K562 (cell line): ENCODE data around the gene HNRNPA2B1. TPM values are rescaled to one million over a fixed set of nuclear protein-coding genes. Genes with fewer than 3 reads are reported as not detected.

Experiments used
- ELF2 ChIP-seq: fragments of 250-450 bp; sonication (Bioruptor Pico); IDR thresholded peaks from 2 replicates; pipeline ENCODE4 v1.5.0; 2021; ENCODE audit warnings: mild to moderate bottlenecking
- IRF1 ChIP-seq: sonication (generic); formaldehyde crosslinking; IDR thresholded peaks from 2 replicates; pipeline ENCODE4 v1.8.0; 2022; ENCODE audit warnings: missing genetic modification reagents, mild to moderate bottlenecking, borderline replicate concordance
- MEF2D ChIP-seq: conservative IDR thresholded peaks from 2 replicates; pipeline ENCODE4 v1.6.1; 2016; ENCODE audit warnings: low read depth, missing genetic modification characterization, missing compliant biosample characterization
- NCOA1 ChIP-seq: fragments of 450-650 bp; IDR thresholded peaks from 2 replicates; pipeline ENCODE4 v1.6.1; 2016; ENCODE audit warnings: low read depth
- PHF20 ChIP-seq: fragments of 450-650 bp; IDR thresholded peaks from 2 replicates; pipeline ENCODE4 v1.6.1; 2018; ENCODE audit not compliant: partially characterized antibody
- PRPF4 ChIP-seq: fragments of 200-400 bp; formaldehyde crosslinking; IDR thresholded peaks from one replicate; pipeline ENCODE4 v1.6.1; 2017; ENCODE audit warnings: low read length, low read depth, mild to moderate bottlenecking; ENCODE audit not compliant: insufficient read depth, poor library complexity, severe bottlenecking
- TCF15 ChIP-seq: fragments of 250-450 bp; sonication (Bioruptor Pico); IDR thresholded peaks from 2 replicates; pipeline ENCODE4 v1.8.0; 2022; ENCODE audit warnings: moderate library complexity, mild to moderate bottlenecking, inconsistent platforms
- TCFL5 ChIP-seq: fragments of 250-450 bp; sonication (Bioruptor Pico); conservative IDR thresholded peaks from 2 replicates; pipeline ENCODE4 v1.6.1; 2021; ENCODE audit warnings: mild to moderate bottlenecking, moderate library complexity, matching md5 sums
- ZFP30 ChIP-seq: fragments of 250-450 bp; sonication (Bioruptor Pico); IDR thresholded peaks from 2 replicates; pipeline ENCODE4 v1.8.0; 2022; ENCODE audit warnings: moderate library complexity, mild to moderate bottlenecking, inconsistent platforms, borderline replicate concordance
- ZNF12 ChIP-seq: sonication (generic); formaldehyde crosslinking; IDR thresholded peaks from 2 replicates; pipeline ENCODE4 v1.4.0; 2020; ENCODE audit warnings: mild to moderate bottlenecking, missing genetic modification reagents
- polyA plus RNA-seq, 8 experiments: library from polyadenylated mRNA; depleted of rRNA in 4 of 8; stranded (reverse) in 5 of 8; unstranded in 3 of 8; fragments of >200 nt; fragmentation: Nextera tagmentation in 2 of 8; fragmentation: Illumina TruSeq in 1 of 8; extraction: Ambion mirVana in 2 of 8; extraction: Trizol in 1 of 8; gene quantifications; 2 replicates each; pipeline versions ENCODE4 v1.2.1 to v1.2.3, GENCODE V29; 2011 to 2014; ENCODE audit warnings: inconsistent platforms in 1 of 8, missing spikeins in 1 of 8
- total RNA-seq, 7 experiments: library from RNA; depleted of rRNA in 6 of 7; stranded (reverse); fragments of >200 nt in 6 of 7; fragmentation: Illumina TruSeq in 2 of 7; extraction: Trizol in 2 of 7; gene quantifications; 2 replicates each; pipeline versions ENCODE4 v1.2.1 to v1.2.3, GENCODE V29; 2011 to 2021; ENCODE audit warnings: low replicate concordance in 1 of 7
- TF ChIP-seq, protein P1 (sequence below): fragments of 250-450 bp; sonication (Bioruptor Pico); IDR thresholded peaks from 2 replicates; pipeline ENCODE4 v1.4.0; 2020; ENCODE audit warnings: mild to moderate bottlenecking, moderate library complexity
- TF ChIP-seq, protein P2 (sequence below), 2 experiments: fragments of 450-650 bp in 1 of 2; IDR thresholded peaks; 2 replicates each; pipeline ENCODE4 v1.6.1; 2011 to 2017; ENCODE audit warnings: low read depth in 2 of 2, antibody characterized with exemption in 1 of 2, borderline replicate concordance in 1 of 2, low read length in 1 of 2, mild to moderate bottlenecking in 1 of 2, mixed read lengths in 1 of 2; ENCODE audit not compliant: control insufficient read depth in 1 of 2
- TF ChIP-seq, protein P3 (sequence below), 2 experiments: fragments of 250-450 bp in 1 of 2; fragments of 450-650 bp in 1 of 2; sonication (Bioruptor Pico) in 1 of 2; IDR thresholded peaks; 2 replicates each; pipeline versions ENCODE4 v1.6.1 to v1.8.0; 2016 to 2021; ENCODE audit warnings: mild to moderate bottlenecking in 2 of 2, moderate library complexity in 2 of 2, missing compliant biosample characterization in 1 of 2, missing genetic modification characterization in 1 of 2
- TF ChIP-seq, protein P4 (sequence below), 2 experiments: fragments of 200-800 bp in 1 of 2; sonication (Bioruptor generic) in 1 of 2; sonication (generic) in 1 of 2; formaldehyde crosslinking in 1 of 2; IDR thresholded peaks in 1 of 2; conservative IDR thresholded peaks in 1 of 2; 2 replicates each; pipeline versions ENCODE4 v1.5.0 to v1.6.1; 2016 to 2020; ENCODE audit warnings: missing compliant biosample characterization in 1 of 2, missing genetic modification characterization in 1 of 2, missing genetic modification reagents in 1 of 2

The HNRNPA2B1 gene
- total and polyA plus RNA-seq, 9 of the 15 experiments (the other 6 are each of a cell fraction or from before 2014, with no cell fraction given), result 630 to 1,989 (median 865) TPM

DNA sequence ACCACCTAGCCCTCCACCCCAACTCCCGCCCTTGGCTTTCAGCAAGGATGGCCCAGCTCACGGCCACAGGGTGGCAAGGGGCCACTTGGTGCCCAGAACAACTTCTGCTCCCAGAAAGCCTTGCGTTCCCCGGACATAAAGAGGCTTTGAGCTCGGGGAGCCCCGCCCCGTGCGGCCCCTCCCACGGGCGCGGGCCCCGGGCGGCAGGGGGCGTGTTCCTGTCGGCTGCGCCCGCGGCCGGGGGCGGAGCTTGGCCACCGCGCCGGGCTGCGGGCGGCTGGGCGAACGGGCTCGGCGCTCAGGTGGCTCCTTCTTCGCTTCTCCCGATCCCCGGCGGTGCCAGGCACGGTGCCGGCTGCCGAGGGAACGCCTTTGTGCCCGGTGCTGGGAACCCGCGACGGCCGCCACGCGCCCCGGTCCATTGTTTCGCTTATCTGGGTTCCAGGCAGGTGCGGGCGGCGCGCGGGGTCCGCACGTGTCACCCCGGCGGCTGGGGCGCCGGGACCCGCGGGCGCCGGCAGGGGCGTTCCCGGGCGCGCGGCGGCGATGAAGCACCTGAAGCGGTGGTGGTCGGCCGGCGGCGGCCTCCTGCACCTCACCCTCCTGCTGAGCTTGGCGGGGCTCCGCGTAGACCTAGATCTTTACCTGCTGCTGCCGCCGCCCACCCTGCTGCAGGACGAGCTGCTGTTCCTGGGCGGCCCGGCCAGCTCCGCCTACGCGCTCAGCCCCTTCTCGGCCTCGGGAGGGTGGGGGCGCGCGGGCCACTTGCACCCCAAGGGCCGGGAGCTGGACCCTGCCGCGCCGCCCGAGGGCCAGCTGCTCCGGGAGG, 48.4 kb downstream of the HNRNPA2B1 start, which contains the start of gene NFE2L3 (continued):
- TF ChIP-seq, protein P1, sequence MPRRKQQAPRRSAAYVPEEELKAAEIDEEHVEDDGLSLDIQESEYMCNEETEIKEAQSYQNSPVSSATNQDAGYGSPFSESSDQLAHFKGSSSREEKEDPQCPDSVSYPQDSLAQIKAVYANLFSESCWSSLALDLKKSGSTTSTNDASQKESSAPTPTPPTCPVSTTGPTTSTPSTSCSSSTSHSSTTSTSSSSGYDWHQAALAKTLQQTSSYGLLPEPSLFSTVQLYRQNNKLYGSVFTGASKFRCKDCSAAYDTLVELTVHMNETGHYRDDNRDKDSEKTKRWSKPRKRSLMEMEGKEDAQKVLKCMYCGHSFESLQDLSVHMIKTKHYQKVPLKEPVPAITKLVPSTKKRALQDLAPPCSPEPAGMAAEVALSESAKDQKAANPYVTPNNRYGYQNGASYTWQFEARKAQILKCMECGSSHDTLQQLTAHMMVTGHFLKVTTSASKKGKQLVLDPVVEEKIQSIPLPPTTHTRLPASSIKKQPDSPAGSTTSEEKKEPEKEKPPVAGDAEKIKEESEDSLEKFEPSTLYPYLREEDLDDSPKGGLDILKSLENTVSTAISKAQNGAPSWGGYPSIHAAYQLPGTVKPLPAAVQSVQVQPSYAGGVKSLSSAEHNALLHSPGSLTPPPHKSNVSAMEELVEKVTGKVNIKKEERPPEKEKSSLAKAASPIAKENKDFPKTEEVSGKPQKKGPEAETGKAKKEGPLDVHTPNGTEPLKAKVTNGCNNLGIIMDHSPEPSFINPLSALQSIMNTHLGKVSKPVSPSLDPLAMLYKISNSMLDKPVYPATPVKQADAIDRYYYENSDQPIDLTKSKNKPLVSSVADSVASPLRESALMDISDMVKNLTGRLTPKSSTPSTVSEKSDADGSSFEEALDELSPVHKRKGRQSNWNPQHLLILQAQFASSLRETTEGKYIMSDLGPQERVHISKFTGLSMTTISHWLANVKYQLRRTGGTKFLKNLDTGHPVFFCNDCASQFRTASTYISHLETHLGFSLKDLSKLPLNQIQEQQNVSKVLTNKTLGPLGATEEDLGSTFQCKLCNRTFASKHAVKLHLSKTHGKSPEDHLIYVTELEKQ (CRISPR knock-in tag), result peak; percentile 54; the same call in 1 of the 2 replicates
- TF ChIP-seq, protein P2, sequence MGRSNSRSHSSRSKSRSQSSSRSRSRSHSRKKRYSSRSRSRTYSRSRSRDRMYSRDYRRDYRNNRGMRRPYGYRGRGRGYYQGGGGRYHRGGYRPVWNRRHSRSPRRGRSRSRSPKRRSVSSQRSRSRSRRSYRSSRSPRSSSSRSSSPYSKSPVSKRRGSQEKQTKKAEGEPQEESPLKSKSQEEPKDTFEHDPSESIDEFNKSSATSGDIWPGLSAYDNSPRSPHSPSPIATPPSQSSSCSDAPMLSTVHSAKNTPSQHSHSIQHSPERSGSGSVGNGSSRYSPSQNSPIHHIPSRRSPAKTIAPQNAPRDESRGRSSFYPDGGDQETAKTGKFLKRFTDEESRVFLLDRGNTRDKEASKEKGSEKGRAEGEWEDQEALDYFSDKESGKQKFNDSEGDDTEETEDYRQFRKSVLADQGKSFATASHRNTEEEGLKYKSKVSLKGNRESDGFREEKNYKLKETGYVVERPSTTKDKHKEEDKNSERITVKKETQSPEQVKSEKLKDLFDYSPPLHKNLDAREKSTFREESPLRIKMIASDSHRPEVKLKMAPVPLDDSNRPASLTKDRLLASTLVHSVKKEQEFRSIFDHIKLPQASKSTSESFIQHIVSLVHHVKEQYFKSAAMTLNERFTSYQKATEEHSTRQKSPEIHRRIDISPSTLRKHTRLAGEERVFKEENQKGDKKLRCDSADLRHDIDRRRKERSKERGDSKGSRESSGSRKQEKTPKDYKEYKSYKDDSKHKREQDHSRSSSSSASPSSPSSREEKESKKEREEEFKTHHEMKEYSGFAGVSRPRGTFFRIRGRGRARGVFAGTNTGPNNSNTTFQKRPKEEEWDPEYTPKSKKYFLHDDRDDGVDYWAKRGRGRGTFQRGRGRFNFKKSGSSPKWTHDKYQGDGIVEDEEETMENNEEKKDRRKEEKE (IDR thresholded peaks at IDR 0.05; ENCODE audit: borderline replicate concordance in 1 of 2, control insufficient read depth in 1 of 2, low read depth in 2 of 2, low read length in 1 of 2), result no peak
- TF ChIP-seq PRPF4 (no peak), ELF2 (CRISPR knock-in tag) (no peak), MEF2D (tag) (no peak), TCF15 (0 out of 2 replicates have a peak, but pooled peaks have one; percentile 28), NCOA1 (no peak), ZNF12 (CRISPR knock-in tag) (no peak), IRF1 (CRISPR knock-in tag) (no peak), TCFL5 (CRISPR knock-in tag) (peak; percentile 70; the same call in 1 of the 2 replicates), ZFP30 (no peak), PHF20 (peak; percentile 64)
- TF ChIP-seq, protein P3, sequence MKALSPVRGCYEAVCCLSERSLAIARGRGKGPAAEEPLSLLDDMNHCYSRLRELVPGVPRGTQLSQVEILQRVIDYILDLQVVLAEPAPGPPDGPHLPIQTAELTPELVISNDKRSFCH (CRISPR knock-in tag; IDR thresholded peaks at IDR 0.05), result no peak
- TF ChIP-seq, protein P3 (tag; IDR thresholded peaks at IDR 0.05), result 0 out of 2 replicates have a peak, but pooled peaks have one; percentile 51
- TF ChIP-seq, protein P4, sequence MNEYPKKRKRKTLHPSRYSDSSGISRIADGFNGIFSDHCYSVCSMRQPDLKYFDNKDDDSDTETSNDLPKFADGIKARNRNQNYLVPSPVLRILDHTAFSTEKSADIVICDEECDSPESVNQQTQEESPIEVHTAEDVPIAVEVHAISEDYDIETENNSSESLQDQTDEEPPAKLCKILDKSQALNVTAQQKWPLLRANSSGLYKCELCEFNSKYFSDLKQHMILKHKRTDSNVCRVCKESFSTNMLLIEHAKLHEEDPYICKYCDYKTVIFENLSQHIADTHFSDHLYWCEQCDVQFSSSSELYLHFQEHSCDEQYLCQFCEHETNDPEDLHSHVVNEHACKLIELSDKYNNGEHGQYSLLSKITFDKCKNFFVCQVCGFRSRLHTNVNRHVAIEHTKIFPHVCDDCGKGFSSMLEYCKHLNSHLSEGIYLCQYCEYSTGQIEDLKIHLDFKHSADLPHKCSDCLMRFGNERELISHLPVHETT (CRISPR knock-in tag; conservative IDR thresholded peaks at IDR 0.05 in 1 of 2, IDR thresholded peaks at IDR 0.05 in 1 of 2), result peak in 1 of 2 experiments; percentile 72; a peak in 2 of 4 replicates
